AG09309 (cell line): Measurements from ENCODE around the gene GPR132.
A peak's percentile ranks its signal among the peaks of the same experiment; 100 is the strongest.

ENCODE experiments used
- DNase-seq: peaks from one replicate; pipeline ENCODE4 v3.0.0-alpha.2; 2010; ENCODE audit warnings: low read depth
- H3K4me3 ChIP-seq: 2 replicates; pipeline ENCODE4 v1.5.1; 2011; ENCODE audit warnings: mild to moderate bottlenecking, low read depth, low read length, moderate library complexity; ENCODE audit not compliant: control insufficient read depth
- CTCF ChIP-seq: IDR thresholded peaks from 2 replicates; pipeline ENCODE4 v1.5.1; 2011; ENCODE audit warnings: mild to moderate bottlenecking, low read depth, low read length, inconsistent platforms; ENCODE audit not compliant: insufficient read depth, control insufficient read depth; ENCODE audit errors: missing control alignments

Gene GPR132

DNA sequence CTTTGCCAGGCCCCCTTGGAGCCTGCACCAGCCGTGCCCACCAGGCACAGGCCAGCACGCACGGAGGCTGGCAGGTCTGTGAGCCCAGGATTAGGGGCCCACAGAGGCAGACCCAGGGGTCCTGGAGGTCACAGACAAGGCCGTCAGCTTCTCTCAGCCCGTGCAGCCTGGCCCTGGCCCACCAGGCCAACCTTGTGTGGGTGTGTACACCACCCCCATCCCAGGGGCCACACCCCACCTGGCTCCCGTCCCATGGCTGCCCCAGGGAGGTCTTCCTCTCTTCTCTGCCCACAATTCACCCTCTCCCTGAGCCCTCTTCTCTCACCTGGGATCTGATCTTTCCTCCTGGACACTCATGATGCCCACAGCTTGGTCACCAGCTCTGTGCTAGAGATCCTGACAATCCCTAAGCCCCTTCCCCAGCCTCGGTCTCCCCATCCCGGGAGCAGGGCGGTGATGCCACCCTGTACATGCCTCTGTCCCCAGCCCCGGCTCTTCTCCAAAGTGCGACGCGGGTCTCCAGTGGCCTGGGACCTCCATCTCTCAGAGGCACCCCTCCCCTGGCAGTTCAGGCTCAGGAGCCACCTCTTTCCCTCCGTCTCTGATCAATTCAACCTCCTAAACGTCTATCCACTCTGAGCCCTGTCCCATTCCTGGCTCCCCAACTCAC is 31.1 kb upstream of the GPR132 start:
- DNase-seq = no peak
- H3K4me3 ChIP-seq = no peak overlapping the region
- TF ChIP-seq CTCF = no peak

DNA sequence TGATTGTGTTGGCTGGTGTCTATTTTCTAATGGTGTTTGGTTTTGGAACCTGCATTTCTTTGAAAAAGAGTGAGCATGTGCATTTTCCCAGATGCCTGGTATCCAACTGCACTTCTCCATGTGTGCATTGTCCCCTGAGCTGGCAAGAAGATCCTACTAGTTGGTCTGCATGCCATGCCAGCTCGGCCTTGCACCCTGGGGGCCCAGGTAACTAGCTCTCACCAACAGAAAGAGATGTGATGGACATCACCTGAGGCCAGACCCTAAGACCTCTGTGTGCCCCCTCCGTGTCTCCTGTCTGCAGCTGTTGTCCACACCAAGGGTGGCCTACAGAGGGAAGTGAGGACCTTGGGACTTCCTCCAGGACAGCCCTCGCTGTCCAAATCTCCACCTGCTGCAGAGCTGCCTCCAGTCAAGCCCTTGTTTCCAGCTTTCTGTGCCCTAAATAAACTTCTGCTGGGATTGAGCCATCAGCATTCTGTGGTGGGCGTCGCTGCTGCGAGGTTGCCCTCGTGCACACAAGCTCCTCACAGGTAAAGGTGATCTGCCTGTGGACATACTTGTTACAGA is 30.1 kb upstream of the GPR132 start:
- DNase-seq = no peak
- TF ChIP-seq CTCF = no peak
- no peak overlapping the region for H3K4me3 ChIP-seq

DNA sequence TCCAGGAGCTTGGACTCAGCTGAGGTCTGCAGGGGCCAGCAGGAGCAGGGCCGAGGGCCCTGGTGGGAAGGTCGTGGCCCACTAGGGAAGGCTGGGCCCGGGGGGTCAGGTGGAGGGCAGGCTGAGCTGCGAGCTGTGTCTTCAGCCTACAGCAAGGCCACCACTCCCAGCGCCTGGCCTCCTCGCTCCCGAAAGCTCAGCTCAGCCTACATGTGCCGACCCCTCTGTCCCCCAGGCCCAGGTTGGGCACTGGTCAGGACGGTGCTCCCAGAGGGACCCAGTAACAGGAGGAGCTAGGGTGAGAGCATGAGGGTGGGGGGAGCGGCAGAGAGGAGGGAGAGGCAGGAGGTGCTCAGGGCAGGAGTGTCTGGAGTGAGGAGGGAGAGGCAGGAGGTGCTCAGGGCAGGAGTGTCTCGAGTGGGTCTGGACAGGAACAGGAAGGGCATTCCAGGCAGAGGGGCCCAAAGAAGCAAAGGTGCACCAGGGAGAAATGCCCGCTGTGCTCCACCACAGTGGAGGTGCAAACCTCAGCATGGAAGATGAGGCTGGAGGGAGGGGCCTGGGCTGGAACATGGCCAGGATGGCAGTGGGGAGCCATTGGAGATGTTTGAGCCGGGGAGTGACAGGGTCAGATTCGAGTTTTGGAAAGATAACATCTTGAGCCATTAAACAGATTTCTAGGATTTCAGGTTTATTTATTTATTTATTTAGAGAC is 29.1 kb upstream of the GPR132 start:
- TF ChIP-seq CTCF = no peak
- H3K4me3 ChIP-seq = peak overlapping the region; percentile 64
- DNase-seq = no peak

- TF ChIP-seq CTCF = peak; percentile 46
- peak overlapping the region; percentile 64 for H3K4me3 ChIP-seq
- DNase-seq = no peak
Measured at GRCh38 chr14:105093431-105094192, 28.4 kb upstream of the GPR132 start.

DNA sequence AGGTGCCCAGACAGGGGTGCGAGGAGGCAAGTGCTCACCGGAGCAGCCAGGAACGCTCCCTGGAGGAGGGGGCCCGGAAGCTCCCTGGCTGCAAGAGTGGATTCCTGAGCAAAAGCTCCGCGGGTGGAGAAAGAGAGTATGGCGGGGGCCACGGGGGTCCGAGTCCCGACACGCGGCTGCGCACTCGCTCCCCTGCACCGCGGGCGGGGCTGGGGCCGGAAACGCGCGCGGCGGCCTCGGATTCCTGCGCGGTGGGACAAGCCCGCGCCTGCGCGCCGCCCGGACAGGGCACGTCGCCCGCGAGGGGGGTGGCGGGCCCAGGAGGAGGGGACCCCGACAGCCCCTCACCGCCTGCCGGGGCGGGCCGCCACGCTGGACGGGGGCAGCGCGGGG is 27.8 kb upstream of the GPR132 start:
- peak overlapping the region; percentile 64 for H3K4me3 ChIP-seq
- no peak for DNase-seq
- no peak for TF ChIP-seq CTCF

DNA sequence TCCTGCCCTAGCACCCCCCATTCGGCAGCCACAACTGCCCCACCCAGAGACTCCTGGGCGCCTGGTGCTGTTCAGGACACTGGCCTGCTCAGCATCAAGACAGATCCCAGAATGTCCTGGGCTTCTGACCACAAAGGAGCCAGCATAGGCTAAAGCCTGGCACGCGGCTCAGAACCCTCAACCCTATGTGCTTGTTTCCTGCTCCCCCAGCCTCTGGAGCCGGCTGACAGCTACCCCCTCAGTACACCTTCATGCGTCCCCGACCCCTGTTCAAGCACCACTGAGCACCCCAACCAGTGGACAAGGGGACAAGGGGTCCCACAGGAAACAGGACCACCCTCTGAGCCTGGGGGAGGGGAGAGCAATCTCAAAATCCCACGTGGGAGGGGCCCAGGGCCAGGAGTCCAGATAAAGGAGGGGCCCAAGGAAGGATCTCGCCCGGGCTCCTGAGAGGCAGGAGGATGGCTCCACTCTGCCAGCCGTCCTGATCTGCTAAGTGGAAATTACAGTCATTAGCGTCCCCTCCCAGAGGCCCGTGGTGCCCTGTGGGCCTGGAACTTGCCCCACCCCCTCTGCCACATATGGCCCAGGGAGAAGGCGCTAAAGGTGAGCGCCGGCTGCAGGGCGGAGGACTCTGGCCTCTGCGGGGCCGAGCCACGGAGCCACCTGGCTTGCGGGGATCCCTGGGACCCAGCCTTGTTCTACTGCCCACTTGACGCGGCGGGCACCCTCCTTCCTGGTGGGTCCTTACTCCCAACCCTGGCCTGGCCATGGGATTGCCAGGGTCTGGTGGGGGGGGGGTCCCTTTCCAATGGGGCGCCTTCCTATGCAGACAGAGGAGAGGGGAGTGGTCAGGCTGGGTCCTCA is 27.2 kb upstream of the GPR132 start:
- peak overlapping the region; percentile 64 for H3K4me3 ChIP-seq
- no peak for TF ChIP-seq CTCF
- DNase-seq = no peak
